A549 (cell line): ENCODE measurements around the gene DUSP10. TPM values are rescaled to one million over a fixed set of nuclear protein-coding genes. Genes with fewer than 3 reads are reported as not detected.

Experiments used
- ATAC-seq, 2 experiments: fragments of 200-7000 bp in 1 of 2; fragments of >200 bp in 1 of 2; cut with Nextera tagmentation in 1 of 2; cut with Tn5 transposase in 1 of 2; 3 replicates each; pipeline versions ENCODE4 v1.8.0 to v1.9.1; 2018 to 2020; ENCODE audit warnings: mild to moderate bottlenecking in 1 of 2, moderate library complexity in 1 of 2
- CTCF ChIA-PET: fragments of 300-600 bp; sonication (Branson Sonifier 250); formaldehyde crosslinking; extraction: SDS; loops from one replicate; lab custom pipeline; 2021; ENCODE audit warnings: antibody characterized with exemption, inconsistent platforms; lab: Yijun Ruan, JAX
- POLR2A ChIA-PET: fragments of 350-600 bp; formaldehyde crosslinking; extraction: SDS; loops from one replicate; lab custom pipeline; 2021; ENCODE audit warnings: antibody characterized with exemption, inconsistent platforms; lab: Yijun Ruan, JAX
- DNase-seq, 2 experiments: peaks; one replicate each; pipeline versions ENCODE4 v3.0.0 to v3.0.0-alpha.2; 2011 to 2016; ENCODE audit warnings: low read depth in 1 of 2, low spot score in 1 of 2
- FAIRE-seq: peaks from 2 replicates; lab custom pipeline; 2011; peaks lifted over from hg19 to GRCh38; lab: Jason Lieb, UNC
- H3K27ac ChIP-seq, 2 experiments: fragments of >200 bp; sonication (Bioruptor Twin); formaldehyde crosslinking; 3 replicates each; pipeline ENCODE4 v1.5.1; 2016 to 2017
- H3K4me1 ChIP-seq: fragments of >200 bp; sonication (Bioruptor Twin); formaldehyde crosslinking; 3 replicates; pipeline ENCODE4 v1.6.1; 2016
- H3K4me2 ChIP-seq: fragments of >200 bp; sonication (Bioruptor Twin); formaldehyde crosslinking; 3 replicates; pipeline ENCODE4 v1.6.1; 2016
- H3K4me3 ChIP-seq: fragments of >200 bp; sonication (Bioruptor Twin); formaldehyde crosslinking; 3 replicates; pipeline ENCODE4 v1.5.1; 2016
- H3K9me3 ChIP-seq: fragments of >200 bp; sonication (Bioruptor Twin); formaldehyde crosslinking; 3 replicates; pipeline ENCODE4 v1.6.1; 2016
- CBX2 ChIP-seq: fragments of 200-600 bp; sonication (generic); IDR thresholded peaks from 2 replicates; pipeline ENCODE4 v1.6.1; 2016; ENCODE audit warnings: low read depth, mild to moderate bottlenecking, borderline replicate concordance
- CHD2 ChIP-seq: fragments of 150-350 bp; IDR thresholded peaks from 2 replicates; pipeline ENCODE4 v1.6.1; 2014; ENCODE audit warnings: low read length; ENCODE audit not compliant: partially characterized antibody
- EHF ChIP-seq: fragments of 250-450 bp; sonication (Bioruptor Pico); IDR thresholded peaks from 2 replicates; pipeline ENCODE4 v1.5.0; 2020; ENCODE audit warnings: mild to moderate bottlenecking
- EHMT2 ChIP-seq: fragments of 200-600 bp; sonication (generic); IDR thresholded peaks from 2 replicates; pipeline ENCODE4 v1.6.1; 2016; ENCODE audit warnings: antibody characterized with exemption, low read depth, mild to moderate bottlenecking, moderate library complexity
- ELK1 ChIP-seq: fragments of 150-350 bp; IDR thresholded peaks from 2 replicates; pipeline ENCODE4 v1.6.1; 2014; ENCODE audit warnings: low read depth, mild to moderate bottlenecking, low read length
- HEYL ChIP-seq: fragments of 250-450 bp; sonication (Bioruptor Pico); IDR thresholded peaks from 2 replicates; pipeline ENCODE4 v1.8.0; 2021; ENCODE audit warnings: mild to moderate bottlenecking, moderate library complexity
- HOXB13 ChIP-seq: fragments of 250-450 bp; sonication (Bioruptor Pico); IDR thresholded peaks from 2 replicates; pipeline ENCODE4 v1.5.0; 2020; ENCODE audit warnings: low read depth, mild to moderate bottlenecking, moderate library complexity
- JUN ChIP-seq, 2 experiments: fragments of >200 bp; sonication (Bioruptor Twin); formaldehyde crosslinking; IDR thresholded peaks; 2 replicates in 1 of 2; 3 replicates in 1 of 2; pipeline ENCODE4 v1.6.1; 2016 to 2017
- JUNB ChIP-seq: fragments of >200 bp; sonication (Bioruptor Twin); formaldehyde crosslinking; IDR thresholded peaks from 2 replicates; pipeline ENCODE4 v1.6.1; 2016
- MAFK ChIP-seq: fragments of 450-650 bp; IDR thresholded peaks from 2 replicates; pipeline ENCODE4 v1.6.1; 2014; ENCODE audit not compliant: partially characterized antibody
- MAZ ChIP-seq: fragments of 150-350 bp; IDR thresholded peaks from 2 replicates; pipeline ENCODE4 v1.6.1; 2014; ENCODE audit warnings: antibody characterized with exemption, low read depth, low read length, borderline replicate concordance
- MYC ChIP-seq: IDR thresholded peaks from 2 replicates; pipeline ENCODE4 v1.6.1; 2012; ENCODE audit warnings: mild to moderate bottlenecking, inconsistent platforms, low read length, improper control_type of control experiment, borderline replicate concordance
- NFE2L2 ChIP-seq: fragments of 150-350 bp; conservative IDR thresholded peaks from 2 replicates; pipeline ENCODE4 v1.6.1; 2014; ENCODE audit warnings: low read length
- NPAS2 ChIP-seq: fragments of 250-450 bp; sonication (Bioruptor Pico); IDR thresholded peaks from 2 replicates; pipeline ENCODE4 v1.8.0; 2022; ENCODE audit warnings: mild to moderate bottlenecking, moderate library complexity, borderline replicate concordance
- NR3C1 ChIP-seq: fragments of >200 bp; sonication (Bioruptor Twin); formaldehyde crosslinking; IDR thresholded peaks from 3 replicates; pipeline ENCODE4 v1.6.1; 2017
- PBX3 ChIP-seq: IDR thresholded peaks from 2 replicates; pipeline ENCODE4 v1.6.1; 2012
- POLR2A ChIP-seq: IDR thresholded peaks from 2 replicates; pipeline ENCODE4 v1.6.1; 2012; ENCODE audit warnings: mild to moderate bottlenecking, low read length
- POLR2AphosphoS2 ChIP-seq: conservative IDR thresholded peaks from 2 replicates; pipeline ENCODE4 v1.6.1; 2012; ENCODE audit warnings: low read length, improper control_type of control experiment, inconsistent platforms
- RARB ChIP-seq: fragments of 250-450 bp; sonication (Bioruptor Pico); IDR thresholded peaks from 2 replicates; pipeline ENCODE4 v1.8.0; 2021; ENCODE audit warnings: mild to moderate bottlenecking, moderate library complexity
- REST ChIP-seq: fragments of 200-600 bp; sonication (generic); IDR thresholded peaks from 2 replicates; pipeline ENCODE4 v1.6.1; 2016; ENCODE audit warnings: antibody characterized with exemption, mild to moderate bottlenecking, moderate library complexity
- TP53 ChIP-seq: fragments of 250-450 bp; sonication (Bioruptor Pico); IDR thresholded peaks from 2 replicates; pipeline ENCODE4 v1.5.0; 2021; ENCODE audit warnings: mild to moderate bottlenecking, moderate library complexity
- ZC3H11A ChIP-seq: fragments of 450-650 bp; IDR thresholded peaks from 2 replicates; pipeline ENCODE4 v1.6.1; 2014; ENCODE audit warnings: antibody characterized with exemption, mild to moderate bottlenecking
- ZNF302 ChIP-seq: fragments of 250-450 bp; sonication (Bioruptor Pico); IDR thresholded peaks from 2 replicates; pipeline ENCODE4 v1.9.0; 2021; ENCODE audit warnings: inconsistent platforms, mild to moderate bottlenecking, moderate library complexity
- ZSCAN20 ChIP-seq: fragments of 250-450 bp; sonication (Bioruptor Pico); IDR thresholded peaks from 2 replicates; pipeline ENCODE4 v1.8.0; 2022; ENCODE audit warnings: mild to moderate bottlenecking, moderate library complexity
- WGBS: methylation state at CpG from one replicate; pipeline ENCODE4 v1.1.6; 2017; ENCODE audit errors: missing lambda C conversion rate; 5-methylcytosine and 5-hydroxymethylcytosine counted together
- polyA plus RNA-seq, 4 experiments: library from polyadenylated mRNA; depleted of rRNA in 3 of 4; stranded (reverse); fragments of >200 nt; fragmentation: RNase III in 1 of 4; extraction: RNeasy Plus Mini Kit Qiagen cat#74134 plus additional on column Dnase treatment in 1 of 4; gene quantifications; 2 replicates in 3 of 4; 3 replicates in 1 of 4; pipeline ENCODE4 v1.2.3, GENCODE V29; 2011 to 2017
- TF ChIP-seq, protein P1 (sequence below): IDR thresholded peaks from 2 replicates; pipeline ENCODE4 v1.6.1; 2012
- TF ChIP-seq, protein P2 (sequence below): fragments of 250-450 bp; sonication (Bioruptor Pico); IDR thresholded peaks from 2 replicates; pipeline ENCODE4 v1.5.0; 2020; ENCODE audit warnings: low read depth, mild to moderate bottlenecking, moderate library complexity
- TF ChIP-seq, protein P3 (sequence below): IDR thresholded peaks from 2 replicates; pipeline ENCODE4 v1.6.1; 2012; ENCODE audit warnings: low read depth, borderline replicate concordance
- TF ChIP-seq, protein P4 (sequence below): fragments of 250-450 bp; sonication (Bioruptor Pico); IDR thresholded peaks from 2 replicates; pipeline ENCODE4 v1.5.0; 2021; ENCODE audit warnings: mild to moderate bottlenecking, moderate library complexity, borderline replicate concordance
- TF ChIP-seq, protein P5 (sequence below): fragments of 450-650 bp; IDR thresholded peaks from 2 replicates; pipeline ENCODE4 v1.6.1; 2014; ENCODE audit warnings: antibody characterized with exemption

DUSP10 gene
- polyA plus RNA-seq, 2 of the 4 experiments (the other 2 are of a cell fraction), result 4.8 to 5.2 TPM

- no peak for DNase-seq
- H3K9me3 ChIP-seq, result peaks cover 13% of the 10 kb centered on the region; the same call in 2 of the 3 replicates
- no peak for TF ChIP-seq PBX3
- TF ChIP-seq, protein P1, sequence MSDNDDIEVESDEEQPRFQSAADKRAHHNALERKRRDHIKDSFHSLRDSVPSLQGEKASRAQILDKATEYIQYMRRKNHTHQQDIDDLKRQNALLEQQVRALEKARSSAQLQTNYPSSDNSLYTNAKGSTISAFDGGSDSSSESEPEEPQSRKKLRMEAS, result no peak
- no peak for TF ChIP-seq ZSCAN20 (CRISPR knock-in tag)
- TF ChIP-seq, protein P2, sequence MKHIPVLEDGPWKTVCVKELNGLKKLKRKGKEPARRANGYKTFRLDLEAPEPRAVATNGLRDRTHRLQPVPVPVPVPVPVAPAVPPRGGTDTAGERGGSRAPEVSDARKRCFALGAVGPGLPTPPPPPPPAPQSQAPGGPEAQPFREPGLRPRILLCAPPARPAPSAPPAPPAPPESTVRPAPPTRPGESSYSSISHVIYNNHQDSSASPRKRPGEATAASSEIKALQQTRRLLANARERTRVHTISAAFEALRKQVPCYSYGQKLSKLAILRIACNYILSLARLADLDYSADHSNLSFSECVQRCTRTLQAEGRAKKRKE (CRISPR knock-in tag), result no peak
- no peak for TF ChIP-seq MAZ
- no peak for TF ChIP-seq EHMT2
- TF ChIP-seq JUNB, result no peak
- TF ChIP-seq ZC3H11A, result no peak
- no peak for TF ChIP-seq RARB (CRISPR knock-in tag)
- no peak for TF ChIP-seq NFE2L2
- no peak for TF ChIP-seq MYC
- TF ChIP-seq NR3C1, result no peak
- no peak for TF ChIP-seq JUN (IDR thresholded peaks at IDR 0.05)
- no peak for TF ChIP-seq HEYL (CRISPR knock-in tag)
- TF ChIP-seq ZNF302 (CRISPR knock-in tag), result no peak
- TF ChIP-seq TP53 (CRISPR knock-in tag), result no peak
- TF ChIP-seq EHF (CRISPR knock-in tag), result no peak
- TF ChIP-seq, all 56 proteins: peak for 0
- CTCF ChIA-PET, result no interaction called here
- ATAC-seq, result no peak
- FAIRE-seq, result no peak
- 39% methylated on average over 2 of the region's 2 CpGs for WGBS
- Histone ChIP-seq H3K4me3 (no peak overlapping the region), H3K4me2 (no peak overlapping the region), H3K4me1 (no peaks in the 10 kb centered on the region), H3K27ac (no peak overlapping the region)
- POLR2A ChIA-PET, result no interaction called here
Observed at GRCh38 chr1:221693087-221693486, 48.8 kb downstream of the DUSP10 start.

DNA sequence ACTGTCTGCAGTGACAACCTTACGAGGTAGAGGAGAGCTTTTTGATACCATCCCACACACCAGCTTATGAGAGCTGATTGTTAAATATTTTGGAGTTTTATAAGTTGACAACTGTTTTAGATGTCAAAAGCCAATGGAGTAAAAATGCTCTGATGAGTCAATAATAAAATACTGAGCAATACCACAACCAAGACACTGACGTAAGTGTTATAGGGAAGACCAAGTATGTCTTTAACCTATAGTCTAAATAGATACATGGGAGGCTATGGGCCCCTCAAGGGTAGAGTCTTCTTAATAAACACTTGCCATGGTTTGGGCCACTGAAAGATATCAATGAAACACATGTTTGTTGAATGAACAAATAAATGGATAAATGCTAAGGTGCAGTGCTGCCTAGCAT, 49.2 kb downstream of the DUSP10 start:
- 67% methylated on average over 2 of the region's 2 CpGs for WGBS
- POLR2A ChIA-PET, result no interaction called here
- Histone ChIP-seq H3K4me1 (no peaks in the 10 kb centered on the region), H3K9me3 (peaks cover 13% of the 10 kb centered on the region; the same call in 2 of the 3 replicates), H3K4me2 (no peak overlapping the region), H3K4me3 (no peak overlapping the region), H3K27ac (no peak overlapping the region)
- CTCF ChIA-PET, result no interaction called here
- ATAC-seq (no peak), FAIRE-seq (no peak), DNase-seq (no peak)
- TF ChIP-seq, protein P3, sequence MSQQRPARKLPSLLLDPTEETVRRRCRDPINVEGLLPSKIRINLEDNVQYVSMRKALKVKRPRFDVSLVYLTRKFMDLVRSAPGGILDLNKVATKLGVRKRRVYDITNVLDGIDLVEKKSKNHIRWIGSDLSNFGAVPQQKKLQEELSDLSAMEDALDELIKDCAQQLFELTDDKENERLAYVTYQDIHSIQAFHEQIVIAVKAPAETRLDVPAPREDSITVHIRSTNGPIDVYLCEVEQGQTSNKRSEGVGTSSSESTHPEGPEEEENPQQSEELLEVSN, result no peak
- TF ChIP-seq, protein P4, sequence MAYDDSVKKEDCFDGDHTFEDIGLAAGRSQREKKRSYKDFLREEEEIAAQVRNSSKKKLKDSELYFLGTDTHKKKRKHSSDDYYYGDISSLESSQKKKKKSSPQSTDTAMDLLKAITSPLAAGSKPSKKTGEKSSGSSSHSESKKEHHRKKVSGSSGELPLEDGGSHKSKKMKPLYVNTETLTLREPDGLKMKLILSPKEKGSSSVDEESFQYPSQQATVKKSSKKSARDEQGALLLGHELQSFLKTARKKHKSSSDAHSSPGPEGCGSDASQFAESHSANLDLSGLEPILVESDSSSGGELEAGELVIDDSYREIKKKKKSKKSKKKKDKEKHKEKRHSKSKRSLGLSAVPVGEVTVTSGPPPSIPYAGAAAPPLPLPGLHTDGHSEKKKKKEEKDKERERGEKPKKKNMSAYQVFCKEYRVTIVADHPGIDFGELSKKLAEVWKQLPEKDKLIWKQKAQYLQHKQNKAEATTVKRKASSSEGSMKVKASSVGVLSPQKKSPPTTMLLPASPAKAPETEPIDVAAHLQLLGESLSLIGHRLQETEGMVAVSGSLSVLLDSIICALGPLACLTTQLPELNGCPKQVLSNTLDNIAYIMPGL (CRISPR knock-in tag), result no peak
- TF ChIP-seq EHMT2 (no peak), HEYL (CRISPR knock-in tag) (no peak), CHD2 (no peak), JUNB (no peak), REST (no peak), POLR2A (no peak), ELK1 (no peak), NPAS2 (CRISPR knock-in tag) (no peak), MAFK (no peak), HOXB13 (no peak), CBX2 (no peak), POLR2AphosphoS2 (no peak), ZNF302 (CRISPR knock-in tag) (no peak)
- TF ChIP-seq, protein P5, sequence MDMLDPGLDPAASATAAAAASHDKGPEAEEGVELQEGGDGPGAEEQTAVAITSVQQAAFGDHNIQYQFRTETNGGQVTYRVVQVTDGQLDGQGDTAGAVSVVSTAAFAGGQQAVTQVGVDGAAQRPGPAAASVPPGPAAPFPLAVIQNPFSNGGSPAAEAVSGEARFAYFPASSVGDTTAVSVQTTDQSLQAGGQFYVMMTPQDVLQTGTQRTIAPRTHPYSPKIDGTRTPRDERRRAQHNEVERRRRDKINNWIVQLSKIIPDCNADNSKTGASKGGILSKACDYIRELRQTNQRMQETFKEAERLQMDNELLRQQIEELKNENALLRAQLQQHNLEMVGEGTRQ, result no peak
